Inflammatory macrophage treated with lipopolysaccharide for 1 hour (primary cell): ENCODE measurements around the gene ANKRD40.
"Not testable (repeated sequence)": the region's sequence is repeated elsewhere in the genome, so short reads cannot be mapped to it uniquely, and the experiment has no call there.

Experiments
- DNase-seq, 2 donors: peaks; one replicate each; pipeline ENCODE4 v3.0.0-alpha.2; 2020 to 2022

Gene ANKRD40

GRCh38 chr17:50707289-50708049 is at the start of gene ANKRD40:
Gene ANKRD40 (minus strand): TSS chr17:50707914. CDS start chr17:50707654, 260 bp downstream.
- peak; percentile 89 to 98 for DNase-seq

DNA sequence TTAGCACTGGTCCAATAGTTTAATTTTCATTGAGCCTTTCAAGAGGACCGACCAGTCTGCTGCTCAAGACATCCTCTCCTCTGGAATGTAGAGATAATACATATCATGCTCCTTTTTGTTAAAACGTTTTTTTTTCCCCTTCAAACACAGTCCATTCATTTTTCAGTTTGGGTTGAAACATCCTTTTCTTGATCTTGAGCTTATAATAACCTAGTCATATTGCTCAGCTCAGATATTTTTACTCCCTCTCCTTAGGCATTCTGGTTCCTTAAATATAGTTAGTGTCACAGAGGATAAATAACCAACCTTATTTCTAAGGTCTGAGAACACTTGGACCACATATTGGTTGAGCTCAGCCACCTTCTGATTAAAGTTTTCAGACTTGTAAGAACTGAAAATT is 46.8 kb upstream of the ANKRD40 start:
- DNase-seq: no peak

DNA sequence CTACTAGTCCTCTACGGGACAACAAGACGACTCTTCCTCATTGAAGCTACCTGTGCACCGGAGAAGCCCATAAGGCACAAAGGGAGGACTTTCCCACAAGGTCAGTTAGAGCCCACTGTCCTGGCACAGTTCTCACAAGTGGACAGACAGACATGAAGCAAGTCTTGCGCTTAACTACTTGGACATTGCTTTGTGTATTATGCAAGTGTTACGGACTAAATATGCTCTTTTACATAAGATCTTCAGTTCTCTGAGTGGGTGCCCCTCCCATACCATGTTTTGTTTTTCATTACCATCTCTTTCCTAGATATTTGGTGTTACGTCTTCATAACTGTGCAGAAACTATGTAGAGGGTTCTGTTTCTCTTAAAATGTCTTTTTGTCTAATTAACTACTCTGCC is 41.5 kb upstream of the ANKRD40 start:
- no peak for DNase-seq

GRCh38 chr17:50745631-50746030 is 37.9 kb upstream of the ANKRD40 start:
- DNase-seq: no peak

DNA sequence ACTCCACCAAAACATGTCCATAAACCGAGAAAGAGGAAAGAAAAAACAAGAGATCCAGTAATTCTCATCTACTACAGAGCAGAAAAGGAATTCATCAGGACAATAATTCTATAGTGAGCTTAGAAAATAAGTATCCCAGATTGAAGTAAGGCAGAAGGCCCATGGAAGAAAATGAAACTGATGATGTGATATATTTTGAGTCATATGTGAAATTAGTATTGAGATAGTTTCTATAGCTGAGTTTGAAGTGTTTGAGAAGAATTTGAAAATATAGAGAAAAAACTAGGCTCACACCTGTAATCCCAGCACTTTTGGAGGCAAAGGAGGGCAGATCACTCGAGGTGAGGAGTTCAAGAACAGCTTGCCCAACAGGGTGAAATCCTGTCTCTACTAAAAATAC is 31.4 kb upstream of the ANKRD40 start:
- no peak for DNase-seq

- no peak for DNase-seq
Measured at GRCh38 chr17:50737118-50737698, 29.5 kb upstream of the ANKRD40 start.

- DNase-seq: no peak
Measured at GRCh38 chr17:50735287-50735686, 27.6 kb upstream of the ANKRD40 start.

DNA sequence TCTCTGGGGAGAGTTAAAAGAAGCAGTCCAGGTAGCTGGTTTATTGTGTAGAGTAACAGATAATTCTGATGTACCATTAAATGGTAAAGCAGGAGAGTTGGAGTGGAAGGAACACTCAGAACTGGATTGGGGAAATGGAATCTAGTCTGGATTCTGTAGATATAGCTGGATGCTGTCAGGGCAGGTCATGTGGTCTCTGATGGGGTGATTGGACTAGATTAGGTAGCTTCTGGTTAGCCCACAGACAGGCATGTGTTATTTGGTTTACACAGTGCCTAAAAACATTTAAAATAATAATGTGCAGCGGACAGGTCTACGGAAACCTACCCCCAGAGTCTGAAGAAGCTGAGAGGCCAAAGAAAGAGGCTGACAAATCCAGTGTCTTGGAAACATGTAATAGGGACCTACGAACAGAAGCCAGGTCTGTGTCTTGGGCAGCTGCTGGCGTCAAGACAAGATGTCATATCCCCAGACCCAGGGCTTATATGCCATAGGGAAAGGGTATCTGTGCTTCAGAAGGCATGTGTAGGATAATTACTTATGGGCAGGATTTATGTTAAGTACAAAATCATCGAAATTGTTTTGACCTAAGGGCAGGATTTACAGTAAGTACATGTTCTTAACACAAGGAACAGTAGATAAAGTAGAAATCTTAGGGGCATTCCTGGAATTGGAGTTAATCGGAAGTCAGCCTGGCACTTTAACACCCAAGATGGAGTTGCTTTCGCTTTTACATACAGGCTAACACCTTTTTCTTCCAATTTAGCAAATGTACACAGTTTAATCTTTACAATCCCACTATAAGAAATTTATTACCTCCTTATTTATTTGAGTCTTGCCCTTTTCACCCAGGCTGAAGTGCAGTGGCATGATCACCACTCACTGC is 24.1 kb upstream of the ANKRD40 start:
- DNase-seq: no peak

- DNase-seq: no peak
Measured at GRCh38 chr17:50728881-50729765, 21.4 kb upstream of the ANKRD40 start.

DNA sequence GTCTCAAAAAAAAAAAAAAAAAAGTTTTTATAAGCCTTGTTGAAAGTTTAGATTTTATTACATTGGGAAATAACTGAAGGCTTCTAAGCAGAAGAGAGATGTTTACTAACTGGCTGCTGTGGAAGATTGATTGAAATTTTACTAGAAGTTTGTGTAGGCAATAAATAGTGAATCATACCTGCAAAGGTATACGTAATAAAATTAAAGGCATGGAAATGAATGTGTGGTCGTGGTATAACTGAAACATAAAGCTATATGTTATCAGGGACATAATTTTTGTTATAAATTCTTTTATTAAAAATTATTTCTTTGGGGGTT is 20.4 kb upstream of the ANKRD40 start:
- no peak for DNase-seq

GRCh38 chr17:50725769-50726655 is 18.3 kb upstream of the ANKRD40 start:
- no peak for DNase-seq

- DNase-seq: not testable (repeated sequence)
Measured at GRCh38 chr17:50724622-50725021, 16.9 kb upstream of the ANKRD40 start.

DNA sequence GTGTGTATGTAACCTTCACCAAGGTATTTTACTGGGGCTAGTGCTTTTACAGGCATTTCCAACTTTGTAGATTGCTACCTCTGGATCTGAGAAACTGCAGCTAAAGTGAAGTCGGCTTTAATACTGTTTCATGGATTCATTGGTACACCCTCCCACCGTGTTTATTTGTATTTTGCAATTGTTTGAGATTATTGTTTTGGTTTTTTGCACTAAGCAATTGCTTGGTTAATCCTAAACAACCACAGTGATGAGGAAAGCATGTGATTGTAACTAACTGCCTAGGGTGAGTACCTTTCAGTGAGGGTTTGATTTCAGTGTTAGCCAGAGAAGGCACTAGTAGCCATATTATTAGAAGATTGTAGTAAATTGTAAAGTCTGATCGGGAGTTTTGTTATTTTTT is 15.0 kb upstream of the ANKRD40 start:
- DNase-seq: no peak

- peak in 1 of 2 donors; percentile 22 for DNase-seq
Measured at GRCh38 chr17:50721194-50722010, 13.7 kb upstream of the ANKRD40 start.

DNA sequence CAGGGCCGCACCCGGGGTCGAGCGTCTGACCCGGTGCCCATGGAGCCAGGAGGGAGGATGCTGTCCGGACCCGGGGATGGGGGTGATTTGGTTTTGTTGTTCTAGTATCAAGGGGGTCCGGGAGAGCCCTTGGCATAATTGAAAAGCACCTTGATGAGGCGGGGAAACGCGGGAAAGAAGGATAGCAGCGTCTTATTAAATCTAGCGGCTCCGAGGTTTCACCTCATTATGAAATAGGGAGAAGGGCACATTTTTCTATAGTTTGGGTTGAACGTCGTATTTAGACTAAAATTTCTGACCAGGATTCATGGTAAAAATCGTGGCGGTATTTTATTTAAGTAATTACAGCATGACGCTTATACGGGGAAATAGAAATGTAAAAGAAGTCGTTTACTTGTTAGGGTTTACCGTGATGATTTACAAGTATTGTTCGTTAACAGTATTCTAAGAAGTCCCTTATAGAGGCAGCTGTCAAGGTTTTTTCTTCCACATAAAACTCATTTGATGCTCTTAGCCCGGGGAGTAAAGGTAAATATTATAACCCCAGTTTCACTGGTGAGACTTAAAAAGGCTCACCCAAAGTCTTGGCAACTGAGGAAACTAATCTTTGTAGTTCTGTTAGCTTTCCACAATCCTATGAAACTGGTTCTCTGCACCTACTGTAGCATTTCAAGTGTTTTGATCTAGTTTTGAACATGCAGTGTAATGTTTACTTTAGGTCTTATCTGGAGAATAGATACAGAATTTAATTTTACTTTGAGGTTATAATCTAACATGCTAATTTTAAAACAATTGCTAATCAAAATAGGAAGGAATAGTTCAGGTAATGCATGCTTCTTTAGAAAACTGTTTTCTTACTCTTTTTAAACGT is 12.4 kb upstream of the ANKRD40 start:
- DNase-seq: peak in 1 of 2 donors; percentile 11

DNA sequence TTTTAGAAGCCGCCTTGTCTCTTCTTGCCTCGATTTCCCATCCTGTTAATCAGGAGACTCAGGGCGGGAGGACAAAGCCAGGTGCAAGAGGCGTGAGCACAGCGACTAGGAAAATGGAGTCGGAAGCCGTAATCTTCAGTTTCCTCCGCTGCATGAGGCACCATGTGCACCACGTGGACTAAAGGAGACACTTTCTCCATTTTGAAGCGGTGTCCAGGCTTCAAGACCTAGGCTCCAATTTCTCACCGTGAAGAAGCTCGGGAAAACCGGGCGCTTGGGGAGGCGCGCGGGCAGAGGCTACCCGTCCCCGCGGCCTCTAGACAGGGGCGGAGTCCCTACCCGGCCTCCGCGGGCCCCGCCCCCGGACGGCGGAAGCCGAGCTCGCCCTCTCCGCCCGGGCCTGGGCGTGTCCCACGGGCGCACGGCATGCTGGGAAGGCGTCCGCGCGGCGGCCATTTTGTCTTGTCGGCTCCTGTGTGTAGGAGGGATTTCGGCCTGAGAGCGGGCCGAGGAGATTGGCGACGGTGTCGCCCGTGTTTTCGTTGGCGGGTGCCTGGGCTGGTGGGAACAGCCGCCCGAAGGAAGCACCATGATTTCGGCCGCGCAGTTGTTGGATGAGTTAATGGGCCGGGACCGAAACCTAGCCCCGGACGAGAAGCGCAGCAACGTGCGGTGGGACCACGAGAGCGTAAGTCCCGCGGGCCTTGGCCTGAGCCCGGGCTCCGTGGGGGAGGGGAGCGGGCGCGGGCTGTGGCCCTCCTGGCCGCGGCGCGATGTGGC is 11.6 kb upstream of the ANKRD40 start, which contains the start of gene LUC7L3:
Gene LUC7L3 (plus strand): TSS at position 460 of the 780 bp plus-strand sequence. CDS start 130 bp downstream, at position 590.
- peak; percentile 89 to 95 for DNase-seq

DNA sequence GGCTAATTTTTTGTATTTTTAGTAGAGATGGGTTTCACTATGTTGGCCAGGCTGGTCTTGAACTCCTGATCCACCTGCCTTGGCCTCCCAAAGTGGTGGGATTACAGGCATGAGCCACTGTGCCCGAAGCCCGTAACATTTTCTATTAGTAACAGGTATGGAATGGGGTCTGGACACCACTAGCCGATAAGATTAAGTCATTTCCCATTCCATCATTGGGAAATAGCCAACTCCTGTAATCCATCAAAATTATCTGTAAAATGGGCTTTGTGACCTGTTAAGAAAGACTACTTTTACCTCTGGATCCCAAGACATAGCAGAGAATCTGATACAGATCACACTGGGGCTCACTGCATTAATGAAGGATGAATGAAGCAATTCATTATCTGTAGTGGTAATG is 7.8 kb upstream of the ANKRD40 start:
- DNase-seq: no peak

GRCh38 chr17:50712641-50713040 is 4.9 kb upstream of the ANKRD40 start:
- DNase-seq: no peak

DNA sequence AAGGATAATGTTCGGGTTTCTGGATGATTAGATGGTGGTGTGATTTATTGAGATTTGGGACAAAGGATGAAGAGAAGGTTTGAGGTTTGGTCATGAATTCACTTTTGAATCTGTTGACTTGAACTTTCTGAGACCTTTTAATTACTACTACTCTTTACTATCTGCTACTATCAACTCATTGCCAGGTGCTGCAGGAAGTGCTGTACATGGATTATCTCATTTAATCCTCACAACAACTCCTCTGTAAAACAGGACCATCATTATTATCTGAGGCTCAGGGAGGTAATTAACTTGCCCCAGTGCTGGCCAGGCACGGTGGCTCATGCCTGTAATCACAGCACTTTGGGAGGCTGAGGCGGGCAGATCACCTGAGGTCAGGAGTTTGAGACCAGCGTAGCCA is 2.9 kb upstream of the ANKRD40 start:
- DNase-seq: no peak
